HepG2 (cell line): ENCODE data around the gene EFNA2. TPM values are rescaled to one million over a fixed set of nuclear protein-coding genes. Genes with fewer than 3 reads are reported as not detected.

Experiments
- BCL6 ChIP-seq: IDR thresholded peaks from 2 replicates; pipeline ENCODE4 v1.6.1; 2016; ENCODE audit warnings: missing genetic modification reagents, missing compliant biosample characterization
- BRF2 ChIP-seq: sonication (generic); formaldehyde crosslinking; IDR thresholded peaks from 2 replicates; pipeline ENCODE4 v1.8.1; 2022; ENCODE audit warnings: mild to moderate bottlenecking, missing genetic modification reagents
- CSRNP2 ChIP-seq: sonication (generic); formaldehyde crosslinking; conservative IDR thresholded peaks from 2 replicates; pipeline ENCODE4 v1.8.0; 2022; ENCODE audit warnings: low read depth, missing genetic modification reagents
- EEA1 ChIP-seq: sonication (generic); formaldehyde crosslinking; IDR thresholded peaks from 2 replicates; pipeline ENCODE4 v1.5.1; 2020; ENCODE audit warnings: mild to moderate bottlenecking, missing genetic modification reagents, borderline replicate concordance
- ESRRA ChIP-seq: sonication (generic); formaldehyde crosslinking; IDR thresholded peaks from 2 replicates; pipeline ENCODE4 v1.5.1; 2020; ENCODE audit warnings: mild to moderate bottlenecking, low read depth, missing genetic modification reagents
- HNRNPL ChIP-seq: fragments of 200-400 bp; formaldehyde crosslinking; IDR thresholded peaks from 2 replicates; pipeline ENCODE4 v1.6.1; 2017; ENCODE audit warnings: mild to moderate bottlenecking, low read depth, low read length
- HOXA3 ChIP-seq: sonication (generic); formaldehyde crosslinking; IDR thresholded peaks from 2 replicates; pipeline ENCODE4 v1.5.0; 2020; ENCODE audit warnings: missing genetic modification reagents
- KDM5B ChIP-seq: sonication (generic); formaldehyde crosslinking; IDR thresholded peaks from 2 replicates; pipeline ENCODE4 v1.4.0; 2020; ENCODE audit warnings: missing genetic modification reagents, mild to moderate bottlenecking, borderline replicate concordance
- KLF6 ChIP-seq: IDR thresholded peaks from 2 replicates; pipeline ENCODE4 v1.8.0; 2016; ENCODE audit warnings: missing biosample characterization, missing genetic modification reagents
- NAIF1 ChIP-seq: sonication (generic); formaldehyde crosslinking; IDR thresholded peaks from 2 replicates; pipeline ENCODE4 v1.5.0; 2020; ENCODE audit warnings: mild to moderate bottlenecking, missing genetic modification reagents, borderline replicate concordance
- PITX1 ChIP-seq: sonication (generic); formaldehyde crosslinking; IDR thresholded peaks from 2 replicates; pipeline ENCODE4 v1.5.1; 2020; ENCODE audit warnings: mild to moderate bottlenecking, missing genetic modification reagents
- POGZ ChIP-seq: sonication (generic); formaldehyde crosslinking; IDR thresholded peaks from 2 replicates; pipeline ENCODE4 v1.4.0; 2020; ENCODE audit warnings: mild to moderate bottlenecking, missing genetic modification reagents
- RARG ChIP-seq: sonication (generic); formaldehyde crosslinking; IDR thresholded peaks from 2 replicates; pipeline ENCODE4 v1.4.0; 2020; ENCODE audit warnings: low read depth, mild to moderate bottlenecking, missing genetic modification reagents
- SIN3A ChIP-seq: IDR thresholded peaks from 2 replicates; pipeline ENCODE4 v1.6.1; 2011; ENCODE audit warnings: low read depth, mild to moderate bottlenecking, control low read depth, low read length, borderline replicate concordance
- SMAD9 ChIP-seq: sonication (generic); formaldehyde crosslinking; IDR thresholded peaks from 2 replicates; pipeline ENCODE4 v1.5.1; 2020; ENCODE audit warnings: mild to moderate bottlenecking, missing genetic modification reagents
- ZBTB7B ChIP-seq: sonication (generic); formaldehyde crosslinking; IDR thresholded peaks from 2 replicates; pipeline ENCODE4 v1.4.0; 2020; ENCODE audit warnings: missing genetic modification reagents
- ZFP37 ChIP-seq: sonication (generic); formaldehyde crosslinking; IDR thresholded peaks from 2 replicates; pipeline ENCODE4 v1.4.0; 2020; ENCODE audit warnings: missing genetic modification reagents, borderline replicate concordance
- ZKSCAN5 ChIP-seq: sonication (generic); formaldehyde crosslinking; IDR thresholded peaks from 2 replicates; pipeline ENCODE4 v1.5.1; 2020; ENCODE audit warnings: mild to moderate bottlenecking, missing genetic modification reagents
- ZNF207 ChIP-seq: fragments of 450-650 bp; IDR thresholded peaks from 2 replicates; pipeline ENCODE4 v1.6.1; 2016; ENCODE audit warnings: antibody characterized with exemption, borderline replicate concordance
- ZNF3 ChIP-seq: IDR thresholded peaks from 2 replicates; pipeline ENCODE4 v1.7.0; 2017; ENCODE audit warnings: inconsistent platforms
- ZNF468 ChIP-seq: sonication (generic); formaldehyde crosslinking; IDR thresholded peaks from 2 replicates; pipeline ENCODE4 v1.8.0; 2022; ENCODE audit warnings: mild to moderate bottlenecking, moderate library complexity, missing genetic modification reagents
- ZNF878 ChIP-seq: sonication (generic); formaldehyde crosslinking; IDR thresholded peaks from 2 replicates; pipeline ENCODE4 v1.8.1; 2023; ENCODE audit warnings: mild to moderate bottlenecking, missing genetic modification reagents, moderate library complexity
- ZSCAN20 ChIP-seq: sonication (generic); formaldehyde crosslinking; IDR thresholded peaks from 2 replicates; pipeline ENCODE4 v1.4.0; 2020; ENCODE audit warnings: missing genetic modification reagents, mild to moderate bottlenecking, borderline replicate concordance
- polyA plus RNA-seq, 8 experiments: library from polyadenylated mRNA; depleted of rRNA in 3 of 8; stranded (reverse) in 7 of 8; unstranded in 1 of 8; fragments of >200 nt; fragmentation: Illumina TruSeq in 4 of 8; extraction: Trizol in 4 of 8; gene quantifications; 2 replicates each; pipeline versions ENCODE4 v1.2.1 to v1.2.3, GENCODE V29; 2011 to 2016; ENCODE audit warnings: low read depth in 4 of 8, missing spikeins in 1 of 8, mixed read lengths in 1 of 8; ENCODE audit not compliant: insufficient read depth in 1 of 8
- total RNA-seq, 5 experiments: library from RNA; depleted of rRNA; stranded (reverse); fragments of >200 nt; fragmentation: Illumina TruSeq; extraction: Trizol; gene quantifications; 2 replicates each; pipeline ENCODE4 v1.2.3, GENCODE V29; 2016; ENCODE audit warnings: low read depth in 1 of 5
- TF ChIP-seq, protein P1 (sequence below): sonication (generic); formaldehyde crosslinking; IDR thresholded peaks from 2 replicates; pipeline ENCODE4 v1.4.0; 2020; ENCODE audit warnings: missing genetic modification reagents, borderline replicate concordance

The EFNA2 gene
- total and polyA plus RNA-seq, 2 of the 13 experiments (the other 11 are each of a cell fraction or from before 2014, with no cell fraction given): 6.0 to 9.9 TPM

- TF ChIP-seq HNRNPL (peak; percentile 89), ZSCAN20 (CRISPR knock-in tag) (no peak), ZBTB7B (CRISPR knock-in tag) (peak; percentile 51; the same call in 1 of the 2 replicates), PITX1 (no peak), KDM5B (peak; percentile 49; the same call in 1 of the 2 replicates), BCL6 (CRISPR knock-in tag) (peak; percentile 7; the same call in 1 of the 2 replicates), EEA1 (peak; percentile 67; the same call in 1 of the 2 replicates), ESRRA (CRISPR knock-in tag) (peak; percentile 51; the same call in 1 of the 2 replicates), SMAD9 (CRISPR knock-in tag) (no peak), HOXA3 (CRISPR knock-in tag) (peak; percentile 70; the same call in 1 of the 2 replicates), CSRNP2 (CRISPR knock-in tag) (no peak), ZNF878 (no peak), ZFP37 (CRISPR knock-in tag) (no peak), ZNF468 (CRISPR knock-in tag) (no peak), ZNF207 (no peak), KLF6 (CRISPR knock-in tag) (peak; percentile 16; the same call in 1 of the 2 replicates), SIN3A (no peak), ZNF3 (no peak), RARG (no peak), POGZ (no peak), NAIF1 (CRISPR knock-in tag) (peak; percentile 72; the same call in 1 of the 2 replicates), BRF2 (CRISPR knock-in tag) (no peak), ZKSCAN5 (CRISPR knock-in tag) (no peak)
- TF ChIP-seq, protein P1, sequence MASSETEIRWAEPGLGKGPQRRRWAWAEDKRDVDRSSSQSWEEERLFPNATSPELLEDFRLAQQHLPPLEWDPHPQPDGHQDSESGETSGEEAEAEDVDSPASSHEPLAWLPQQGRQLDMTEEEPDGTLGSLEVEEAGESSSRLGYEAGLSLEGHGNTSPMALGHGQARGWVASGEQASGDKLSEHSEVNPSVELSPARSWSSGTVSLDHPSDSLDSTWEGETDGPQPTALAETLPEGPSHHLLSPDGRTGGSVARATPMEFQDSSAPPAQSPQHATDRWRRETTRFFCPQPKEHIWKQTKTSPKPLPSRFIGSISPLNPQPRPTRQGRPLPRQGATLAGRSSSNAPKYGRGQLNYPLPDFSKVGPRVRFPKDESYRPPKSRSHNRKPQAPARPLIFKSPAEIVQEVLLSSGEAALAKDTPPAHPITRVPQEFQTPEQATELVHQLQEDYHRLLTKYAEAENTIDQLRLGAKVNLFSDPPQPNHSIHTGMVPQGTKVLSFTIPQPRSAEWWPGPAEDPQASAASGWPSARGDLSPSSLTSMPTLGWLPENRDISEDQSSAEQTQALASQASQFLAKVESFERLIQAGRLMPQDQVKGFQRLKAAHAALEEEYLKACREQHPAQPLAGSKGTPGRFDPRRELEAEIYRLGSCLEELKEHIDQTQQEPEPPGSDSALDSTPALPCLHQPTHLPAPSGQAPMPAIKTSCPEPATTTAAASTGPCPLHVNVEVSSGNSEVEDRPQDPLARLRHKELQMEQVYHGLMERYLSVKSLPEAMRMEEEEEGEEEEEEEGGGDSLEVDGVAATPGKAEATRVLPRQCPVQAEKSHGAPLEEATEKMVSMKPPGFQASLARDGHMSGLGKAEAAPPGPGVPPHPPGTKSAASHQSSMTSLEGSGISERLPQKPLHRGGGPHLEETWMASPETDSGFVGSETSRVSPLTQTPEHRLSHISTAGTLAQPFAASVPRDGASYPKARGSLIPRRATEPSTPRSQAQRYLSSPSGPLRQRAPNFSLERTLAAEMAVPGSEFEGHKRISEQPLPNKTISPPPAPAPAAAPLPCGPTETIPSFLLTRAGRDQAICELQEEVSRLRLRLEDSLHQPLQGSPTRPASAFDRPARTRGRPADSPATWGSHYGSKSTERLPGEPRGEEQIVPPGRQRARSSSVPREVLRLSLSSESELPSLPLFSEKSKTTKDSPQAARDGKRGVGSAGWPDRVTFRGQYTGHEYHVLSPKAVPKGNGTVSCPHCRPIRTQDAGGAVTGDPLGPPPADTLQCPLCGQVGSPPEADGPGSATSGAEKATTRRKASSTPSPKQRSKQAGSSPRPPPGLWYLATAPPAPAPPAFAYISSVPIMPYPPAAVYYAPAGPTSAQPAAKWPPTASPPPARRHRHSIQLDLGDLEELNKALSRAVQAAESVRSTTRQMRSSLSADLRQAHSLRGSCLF (CRISPR knock-in tag): no peak
Observed at GRCh38 chr19:1324806-1325567, 39.3 kb downstream of the EFNA2 start (continued).
